Breast epithelium (tissue), 4 donors: Measurements from ENCODE around the gene INHBB. TPM values are rescaled to one million over a fixed set of nuclear protein-coding genes. Genes with fewer than 3 reads are reported as not detected.
"Not testable (repeated sequence)": the region's sequence is repeated elsewhere in the genome, so short reads cannot be mapped to it uniquely, and the experiment has no call there.

Experiments used
- DNase-seq, 2 donors: peaks; one replicate each; pipeline ENCODE4 v3.0.0-alpha.2; 2019; ENCODE audit warnings: low spot score in 2 of 2
- H3K27ac ChIP-seq, 2 donors: fragments of 200-600 bp; sonication (generic) in 1 of 2; one replicate each; pipeline ENCODE4 v1.5.1; 2016 to 2019; ENCODE audit warnings: mild to moderate bottlenecking in 1 of 2
- H3K27me3 ChIP-seq, 2 donors: fragments of 200-600 bp; sonication (generic) in 1 of 2; one replicate each; pipeline versions ENCODE4 v1.5.1 to v1.6.0; 2017 to 2019; ENCODE audit warnings: control low read depth in 1 of 2, mild to moderate bottlenecking in 1 of 2
- H3K36me3 ChIP-seq: fragments of 200-600 bp; one replicate; pipeline ENCODE4 v1.5.1; 2019
- H3K4me1 ChIP-seq, 2 donors: fragments of 200-600 bp; sonication (generic); one replicate each; pipeline ENCODE4 v1.5.1; 2016 to 2019; ENCODE audit warnings: control low read depth in 1 of 2
- H3K4me3 ChIP-seq, 3 donors: fragments of 200-600 bp; sonication (generic); 1 replicate in 2 of 3; 2 replicates in 1 of 3; pipeline ENCODE4 v1.5.1; 2016 to 2019; ENCODE audit warnings: mild to moderate bottlenecking in 3 of 3, moderate library complexity in 2 of 3
- H3K9me3 ChIP-seq, 2 donors: fragments of 200-600 bp; sonication (generic) in 1 of 2; one replicate each; pipeline ENCODE4 v1.5.1; 2016 to 2019; ENCODE audit warnings: control low read depth in 1 of 2
- CTCF ChIP-seq, 3 donors: fragments of 450-650 bp; IDR thresholded peaks; one replicate each; pipeline ENCODE4 v1.5.1; 2016 to 2017; ENCODE audit warnings: antibody characterized with exemption in 3 of 3, mild to moderate bottlenecking in 3 of 3, moderate library complexity in 3 of 3
- POLR2A ChIP-seq: fragments of 450-650 bp; IDR thresholded peaks from one replicate; pipeline ENCODE4 v1.6.1; 2016; ENCODE audit warnings: antibody characterized with exemption, mild to moderate bottlenecking, moderate library complexity
- POLR2AphosphoS5 ChIP-seq, 3 donors: sonication (generic); formaldehyde crosslinking; IDR thresholded peaks; one replicate each; pipeline ENCODE4 v1.6.1; 2017; ENCODE audit warnings: antibody characterized with exemption in 3 of 3
- intact Hi-C: fragments of 100-400 bp; cut with DNase I; formaldehyde crosslinking; loops from one replicate; pipeline ENCODE4 v1.15.1; 2023; ENCODE audit warnings: low total_unique reads
- total RNA-seq, 3 donors: library from RNA; depleted of rRNA; stranded (reverse); fragments of >200 nt; gene quantifications; one replicate each; pipeline ENCODE4 v1.1.0, GENCODE V29; 2016

INHBB gene
- total RNA-seq, 3 donors from 2014 or later = 35.0 to 60.6 (median 42.3) TPM

- H3K27ac ChIP-seq = no peak overlapping the region
- TF ChIP-seq POLR2AphosphoS5 (IDR thresholded peaks at IDR 0.05) (no peak), CTCF (IDR thresholded peaks at IDR 0.05) (no peak), POLR2A (no peak)
- intact Hi-C loops = no loop called here
- H3K36me3 ChIP-seq = no peaks in the 10 kb centered on the region
- no peaks in the 10 kb centered on the region for H3K27me3 ChIP-seq
- no peak overlapping the region for H3K4me3 ChIP-seq
- DNase-seq = peak in 1 of 2 donors; percentile 36
- H3K9me3 ChIP-seq = no peaks in the 10 kb centered on the region
- H3K4me1 ChIP-seq = no peaks in the 10 kb centered on the region
These were observed 44.6 kb downstream of the INHBB start for GRCh38 chr2:120390381-120391055.

GRCh38 chr2:120391382-120391781, 45.4 kb downstream of the INHBB start:
- H3K9me3 ChIP-seq, intact Hi-C loops: not testable (repeated sequence)

GRCh38 chr2:120391911-120392665, 46.2 kb downstream of the INHBB start:
- TF ChIP-seq CTCF (IDR thresholded peaks at IDR 0.05) (no peak), POLR2AphosphoS5 (IDR thresholded peaks at IDR 0.05) (no peak), POLR2A (no peak)
- no peak overlapping the region for H3K4me3 ChIP-seq
- no peaks in the 10 kb centered on the region for H3K36me3 ChIP-seq
- peak in 1 of 2 donors; percentile 31 for DNase-seq
- H3K27me3 ChIP-seq = no peaks in the 10 kb centered on the region
- no peaks in the 10 kb centered on the region for H3K9me3 ChIP-seq
- no peaks in the 10 kb centered on the region for H3K4me1 ChIP-seq
- no peak overlapping the region for H3K27ac ChIP-seq
- intact Hi-C loops = no loop called here

More at GRCh38 chr2:120391382-120391781, 45.4 kb downstream of the INHBB start:
- H3K27me3 ChIP-seq, H3K36me3 ChIP-seq, H3K4me3 ChIP-seq, DNase-seq, H3K27ac ChIP-seq, H3K4me1 ChIP-seq: not testable (repeated sequence)

- Histone ChIP-seq H3K27me3 (no peaks in the 10 kb centered on the region), H3K9me3 (no peaks in the 10 kb centered on the region), H3K27ac (no peak overlapping the region), H3K4me3 (no peak overlapping the region), H3K4me1 (no peaks in the 10 kb centered on the region), H3K36me3 (no peaks in the 10 kb centered on the region)
- DNase-seq = no peak
- intact Hi-C loops = no loop called here
- TF ChIP-seq POLR2A = no peak
These were observed 47.0 kb downstream of the INHBB start for GRCh38 chr2:120392923-120393322.

GRCh38 chr2:120393456-120393855, 47.5 kb downstream of the INHBB start:
- no peaks in the 10 kb centered on the region for H3K9me3 ChIP-seq
- no peak overlapping the region for H3K27ac ChIP-seq
- no peaks in the 10 kb centered on the region for H3K27me3 ChIP-seq
- H3K4me3 ChIP-seq = no peak overlapping the region
- intact Hi-C loops = no loop called here
- TF ChIP-seq POLR2A = no peak
- TF ChIP-seq CTCF (IDR thresholded peaks at IDR 0.05) = no peak
- TF ChIP-seq POLR2AphosphoS5 (IDR thresholded peaks at IDR 0.05) = no peak
- DNase-seq = peak in 1 of 2 donors; percentile 37
- no peaks in the 10 kb centered on the region for H3K4me1 ChIP-seq
- no peaks in the 10 kb centered on the region for H3K36me3 ChIP-seq

- Histone ChIP-seq H3K27ac (no peak overlapping the region), H3K36me3 (no peaks in the 10 kb centered on the region), H3K4me3 (no peak overlapping the region), H3K4me1 (no peaks in the 10 kb centered on the region), H3K27me3 (no peaks in the 10 kb centered on the region), H3K9me3 (no peaks in the 10 kb centered on the region)
- peak in 1 of 2 donors; percentile 33 for DNase-seq
- intact Hi-C loops = no loop called here
- no peak for TF ChIP-seq POLR2A
- TF ChIP-seq CTCF (IDR thresholded peaks at IDR 0.05) = no peak
These were observed 48.8 kb downstream of the INHBB start for GRCh38 chr2:120394764-120395163.
